GM21423 (cell line): ENCODE results near the gene PLEKHM1.

ENCODE experiments used
- ATAC-seq: cut with Tn5 transposase; IDR thresholded peaks from one replicate; pipeline ENCODE4 v1.9.1; 2021; ENCODE audit warnings: mild to moderate bottlenecking, moderate library complexity; ENCODE audit not compliant: unreplicated experiment

The PLEKHM1 gene

DNA sequence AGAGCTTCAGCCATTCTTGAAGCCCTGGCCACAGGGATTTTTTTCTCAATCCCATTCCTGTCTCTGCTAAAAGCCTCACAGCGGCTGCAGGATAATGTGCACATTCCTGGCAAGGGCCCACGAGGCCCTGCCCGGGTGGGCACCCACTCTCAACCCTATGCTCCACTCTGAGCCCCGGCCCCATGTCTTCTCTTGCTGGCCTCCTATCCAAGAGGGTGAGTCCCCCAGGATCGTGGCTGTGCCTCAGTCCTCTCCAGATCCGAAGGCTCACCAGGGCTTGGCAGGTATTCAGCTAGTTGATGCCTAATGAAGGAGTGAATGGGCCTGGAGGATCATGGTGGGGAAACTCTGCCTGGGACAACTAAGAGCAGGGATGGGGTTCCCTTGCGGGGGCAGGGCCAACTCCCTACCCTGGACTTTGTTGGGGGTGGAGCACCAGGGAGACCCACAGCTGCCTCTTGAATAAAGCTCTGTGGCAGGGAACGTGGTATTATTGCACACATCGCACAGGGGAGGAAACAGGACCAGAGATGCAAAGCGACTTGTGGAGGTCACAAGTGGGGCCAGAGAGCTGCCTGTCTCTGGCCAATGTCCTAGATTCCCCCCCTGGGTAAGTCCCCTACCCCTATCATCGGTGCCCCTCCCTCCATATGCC lies 63.2 kb downstream of the PLEKHM1 start:
- ATAC-seq, result no peak

DNA sequence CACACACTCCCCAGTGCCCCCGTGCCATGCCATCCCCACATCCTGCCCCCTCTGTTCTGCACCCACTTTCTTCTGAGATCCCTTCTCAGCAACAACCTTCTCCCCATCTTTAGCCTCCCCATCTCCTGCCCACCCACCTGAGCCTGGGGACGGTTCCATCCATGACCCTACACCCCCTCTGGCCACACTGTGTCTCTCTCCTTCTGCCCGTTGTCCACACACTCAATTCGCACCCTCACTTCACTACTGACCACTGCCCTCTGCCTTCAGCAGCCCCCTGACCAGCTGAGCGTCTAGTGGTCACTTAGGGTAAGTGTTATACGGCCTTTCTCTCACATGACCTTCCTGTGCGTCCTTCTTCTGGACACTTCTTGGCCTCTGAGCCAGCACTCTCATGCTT lies 64.0 kb downstream of the PLEKHM1 start:
- ATAC-seq, result no peak

DNA sequence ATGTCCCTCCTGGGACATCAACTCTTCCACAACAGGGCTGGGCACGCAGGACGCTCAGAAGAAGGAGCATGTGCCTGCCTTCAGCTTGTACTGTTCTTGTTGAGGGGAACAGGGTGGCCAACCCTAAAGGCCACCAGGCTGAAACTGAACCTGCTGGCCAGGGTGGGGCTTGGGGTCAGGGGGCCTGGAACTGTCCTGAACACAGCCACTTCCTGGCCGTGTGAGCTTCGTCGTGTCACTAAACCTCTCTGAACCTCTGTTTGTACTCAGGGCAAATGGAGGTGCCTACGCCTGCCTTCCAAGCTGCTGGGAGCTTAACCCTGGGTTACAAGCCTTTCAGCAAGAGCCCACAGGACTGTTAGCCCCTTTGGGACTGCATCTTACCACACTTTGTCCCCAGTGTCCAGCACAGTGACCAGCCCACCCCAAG lies 64.5 kb downstream of the PLEKHM1 start:
- ATAC-seq, result no peak

DNA sequence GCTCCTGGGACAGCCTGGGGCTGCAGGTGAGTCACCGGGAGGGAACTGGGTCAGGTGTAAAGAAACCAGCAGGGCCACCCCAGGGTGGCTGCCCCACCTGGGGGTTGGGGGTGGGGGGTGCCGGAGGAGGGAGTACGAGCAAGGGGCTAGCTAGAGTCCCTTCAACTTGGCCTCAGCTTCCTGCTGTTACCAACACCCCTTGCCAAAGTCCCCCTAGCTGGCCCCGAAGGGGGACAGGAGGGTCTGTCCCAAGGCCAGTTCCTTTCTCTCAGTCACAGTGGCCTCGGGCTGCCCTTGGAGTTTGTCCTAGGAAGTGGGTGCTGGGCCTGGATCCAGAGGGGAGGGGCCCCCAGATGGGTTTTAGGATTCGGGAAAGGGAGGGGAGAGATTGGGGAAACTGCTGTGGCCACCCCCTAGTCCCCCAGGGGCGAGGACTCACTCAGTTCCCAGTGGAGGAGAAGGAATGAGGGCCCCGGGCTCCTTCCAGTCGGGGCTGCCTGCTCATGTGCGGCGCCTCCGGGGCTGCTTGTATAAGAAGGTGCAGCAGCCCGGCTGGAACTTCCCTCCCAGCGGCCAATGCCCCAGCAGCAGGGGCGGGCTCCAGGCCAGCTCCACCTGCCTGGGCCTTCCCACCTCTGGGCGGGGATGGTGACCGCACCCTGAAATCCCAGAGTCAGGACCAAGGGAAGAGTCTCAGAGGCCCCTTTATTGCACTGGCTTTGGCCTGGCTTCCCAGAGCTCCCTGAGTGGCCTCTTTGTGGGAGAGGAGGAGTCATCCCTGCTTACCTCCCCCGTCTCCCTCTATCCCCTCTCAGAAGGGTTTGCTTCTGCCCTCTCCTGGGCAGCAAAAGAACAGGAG lies 65.2 kb downstream of the PLEKHM1 start:
- no peak for ATAC-seq

DNA sequence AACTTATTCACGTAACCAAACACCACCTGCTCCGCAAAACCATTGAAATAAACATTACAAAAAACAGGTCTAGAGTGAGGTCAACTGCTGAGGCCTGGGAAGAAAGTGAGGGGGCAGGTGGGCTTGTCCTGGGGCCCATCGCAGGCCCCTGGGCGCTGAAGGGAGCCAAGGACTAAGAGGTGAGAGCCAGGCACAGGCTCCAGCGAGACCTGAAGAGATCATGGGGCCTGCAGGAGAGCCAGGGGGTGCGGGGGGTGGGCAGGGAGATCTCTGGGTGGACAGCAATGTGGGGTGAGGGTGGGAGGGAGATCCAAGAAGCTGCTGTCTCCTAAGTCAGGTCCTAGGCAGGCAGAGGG lies 65.8 kb downstream of the PLEKHM1 start:
- no peak for ATAC-seq

DNA sequence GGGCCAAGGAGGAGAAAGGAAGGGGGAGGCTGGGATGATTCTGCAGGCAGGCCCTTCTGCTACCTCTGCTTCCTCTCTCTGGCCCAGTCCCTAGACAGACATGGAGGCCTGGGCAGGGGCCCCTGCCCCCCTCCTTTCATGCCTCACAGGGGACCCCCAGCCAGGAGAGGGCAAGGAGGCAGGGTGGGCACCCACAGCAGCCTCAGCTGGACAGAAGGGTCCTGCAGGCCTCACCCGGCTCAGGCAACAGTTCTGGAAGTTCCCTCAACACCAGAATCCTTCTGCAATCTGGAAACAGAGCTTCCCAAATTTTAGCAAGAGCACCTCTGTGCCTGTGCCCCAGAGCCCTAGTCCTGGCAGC lies 66.6 kb downstream of the PLEKHM1 start:
- ATAC-seq, result no peak

DNA sequence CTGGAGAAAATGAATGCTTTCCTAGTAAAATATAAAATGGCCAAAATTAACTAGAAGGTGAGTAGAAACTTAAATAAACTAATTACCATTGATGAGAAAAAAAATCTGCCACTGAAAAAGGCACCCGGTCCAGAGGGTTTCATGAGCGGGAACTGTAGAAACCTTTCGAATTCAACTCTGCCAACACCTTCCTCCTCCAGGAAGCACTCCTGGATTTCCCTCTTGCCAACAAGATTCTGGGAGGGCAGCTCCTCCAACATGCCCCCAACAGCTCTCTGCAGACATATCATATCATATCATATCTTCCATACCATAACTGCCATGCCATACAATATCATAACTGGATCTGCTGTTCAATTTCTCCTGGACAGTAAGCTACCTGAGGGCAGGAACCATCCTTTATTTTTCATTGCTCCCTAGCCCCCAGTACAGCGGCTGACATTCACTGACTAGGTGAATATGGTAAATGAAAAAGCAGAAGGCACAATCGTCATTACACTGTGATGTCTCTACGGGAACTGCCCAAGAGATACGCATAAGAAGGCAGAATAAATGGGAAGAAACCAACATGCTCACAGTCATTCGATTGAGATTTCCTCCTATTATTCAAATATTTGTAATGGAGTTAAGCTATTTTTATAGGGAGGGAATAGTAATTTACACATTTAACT lies 67.1 kb downstream of the PLEKHM1 start:
- no peak for ATAC-seq

DNA sequence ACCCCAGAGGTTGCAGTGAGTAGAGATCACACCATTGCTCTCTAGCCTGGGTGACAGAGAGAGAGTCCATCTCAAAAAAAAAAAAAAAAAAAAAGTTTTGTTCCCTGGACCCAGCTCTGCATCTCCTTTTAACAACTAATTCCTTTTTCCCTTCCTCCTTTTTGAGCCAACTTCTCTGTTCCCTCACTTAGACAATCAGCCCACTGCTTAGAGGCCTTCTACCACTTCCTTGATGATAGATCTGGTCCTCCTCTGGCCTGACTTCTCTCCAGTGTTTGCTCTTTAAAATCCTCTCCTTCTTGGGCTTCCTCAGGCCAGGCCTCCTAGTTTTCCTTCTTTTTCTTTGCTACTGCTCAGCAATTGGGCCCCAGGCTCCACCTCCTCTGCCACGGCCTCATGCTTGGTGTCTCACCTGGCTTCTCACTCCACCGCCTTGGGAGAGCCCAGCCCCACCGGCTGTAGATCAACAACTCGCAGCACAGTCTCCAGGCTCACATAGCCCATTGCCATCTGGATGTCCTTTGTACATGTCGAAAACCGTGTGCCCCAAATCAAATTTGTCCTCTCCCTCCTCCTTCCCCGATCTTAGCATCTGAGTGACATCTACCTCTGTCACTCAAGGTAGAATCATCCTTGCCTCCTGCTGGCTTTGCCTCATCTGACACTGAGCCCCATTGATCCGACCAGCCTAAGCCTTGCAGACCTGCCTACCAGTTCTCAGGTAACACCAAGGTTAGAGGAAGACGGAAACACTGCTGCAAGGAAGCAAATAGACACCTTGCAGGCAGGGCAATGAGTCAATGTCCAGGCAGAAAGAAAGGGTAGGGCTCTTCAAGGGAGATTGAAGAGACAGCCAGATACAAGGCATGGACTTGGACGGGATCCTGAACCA lies 75.3 kb downstream of the PLEKHM1 start:
- ATAC-seq, result no peak

DNA sequence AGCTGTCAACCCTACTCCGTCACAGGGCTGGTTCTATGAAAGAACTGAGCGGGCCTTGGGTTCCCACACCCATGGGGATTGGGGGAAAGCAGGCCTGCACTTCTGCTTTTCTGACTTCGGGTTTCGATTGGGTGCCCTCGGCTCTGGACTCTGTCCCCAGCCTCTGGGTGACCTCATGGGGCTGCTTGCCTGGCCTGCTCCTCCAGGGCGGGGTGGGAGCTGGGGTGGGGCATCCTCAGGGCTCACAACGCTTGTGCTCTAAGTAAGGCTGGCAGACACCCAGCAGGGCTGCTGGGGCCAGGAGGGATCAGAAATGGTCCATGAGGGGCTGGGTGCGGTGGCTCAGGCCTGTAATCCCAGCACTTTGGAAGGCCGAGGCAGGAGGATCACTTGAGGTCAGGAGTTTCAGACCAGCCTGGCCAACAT lies 77.0 kb downstream of the PLEKHM1 start:
- ATAC-seq, result no peak

DNA sequence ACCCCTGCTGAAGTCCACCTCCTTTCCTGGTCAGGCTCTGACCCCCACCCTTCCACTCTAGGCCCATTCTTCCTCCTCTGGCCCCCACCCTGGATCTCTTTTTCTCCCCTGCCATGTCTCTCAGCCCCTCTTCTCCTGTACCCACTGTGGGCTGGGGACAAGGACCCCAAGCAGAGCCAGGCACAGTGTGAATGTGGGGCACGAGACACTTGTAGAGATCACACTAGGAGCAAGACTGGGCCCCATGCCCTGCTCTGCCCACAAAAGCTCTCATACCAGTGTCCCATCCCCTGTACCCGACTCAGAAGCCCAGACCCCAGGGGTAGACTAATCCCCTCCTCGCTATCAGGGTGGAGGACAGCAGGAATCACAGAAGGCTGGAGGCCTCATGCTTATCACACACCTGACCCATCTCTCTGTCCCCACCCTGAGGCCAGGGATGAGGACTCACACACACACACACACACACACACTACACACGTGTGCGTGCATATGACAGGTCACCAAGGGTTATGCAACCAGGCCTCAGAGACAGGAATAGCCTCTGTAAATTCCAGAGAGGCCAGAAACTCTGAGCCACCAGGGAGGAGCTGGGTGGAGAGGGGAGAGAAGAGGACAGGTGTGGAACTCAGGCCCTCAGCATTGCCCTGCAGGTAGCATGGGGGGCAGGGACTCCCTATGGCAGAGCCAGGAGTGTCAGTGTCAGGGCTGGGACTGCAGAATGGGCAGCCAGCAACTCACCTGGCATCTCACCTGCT lies 79.0 kb downstream of the PLEKHM1 start:
- ATAC-seq, result no peak

DNA sequence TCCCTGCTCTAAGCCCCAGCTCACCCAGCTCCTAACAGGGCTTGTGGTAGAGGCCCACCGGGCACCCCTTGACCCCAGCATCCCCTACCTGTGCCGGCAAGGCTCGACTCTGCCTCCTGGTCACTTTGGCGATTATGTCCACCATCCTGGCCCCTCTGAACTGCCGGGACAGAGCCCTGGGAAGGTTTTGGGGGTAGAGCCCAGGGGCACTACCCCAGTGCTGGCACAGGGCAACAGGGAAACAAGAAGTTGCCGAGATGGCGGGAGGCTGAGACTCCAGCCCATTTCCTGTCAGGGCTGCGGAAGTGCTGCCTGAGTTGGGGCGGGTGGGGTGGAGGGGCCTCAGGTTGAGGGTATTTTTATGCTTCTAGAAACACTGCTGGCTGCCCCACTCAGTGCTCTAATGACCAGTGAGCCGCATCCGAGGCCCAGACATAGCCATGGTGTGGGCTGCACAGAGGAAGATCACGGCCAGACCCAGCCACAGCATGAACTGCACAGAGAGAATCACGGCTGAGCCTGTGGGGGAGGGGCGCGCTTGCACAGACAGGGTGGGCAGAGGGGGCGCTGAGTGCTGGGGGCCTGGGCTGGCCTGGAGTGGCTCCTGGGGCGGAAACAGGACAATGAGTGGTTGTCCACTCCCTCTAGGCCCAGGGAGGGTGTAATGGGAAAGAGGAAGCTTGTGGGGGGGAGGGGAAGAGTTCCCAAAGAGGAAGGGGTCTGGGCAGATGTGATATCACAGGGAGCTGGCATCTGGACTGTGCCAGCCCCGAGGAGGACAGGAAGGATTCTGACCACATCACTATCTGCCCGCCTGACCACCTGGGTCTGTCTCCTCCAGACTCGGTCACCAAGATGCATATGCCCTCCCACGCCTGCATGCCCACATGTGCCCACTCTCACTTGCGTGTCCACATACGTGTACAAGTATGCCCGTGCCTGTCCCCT lies 80.1 kb downstream of the PLEKHM1 start:
- peak; percentile 39 for ATAC-seq

DNA sequence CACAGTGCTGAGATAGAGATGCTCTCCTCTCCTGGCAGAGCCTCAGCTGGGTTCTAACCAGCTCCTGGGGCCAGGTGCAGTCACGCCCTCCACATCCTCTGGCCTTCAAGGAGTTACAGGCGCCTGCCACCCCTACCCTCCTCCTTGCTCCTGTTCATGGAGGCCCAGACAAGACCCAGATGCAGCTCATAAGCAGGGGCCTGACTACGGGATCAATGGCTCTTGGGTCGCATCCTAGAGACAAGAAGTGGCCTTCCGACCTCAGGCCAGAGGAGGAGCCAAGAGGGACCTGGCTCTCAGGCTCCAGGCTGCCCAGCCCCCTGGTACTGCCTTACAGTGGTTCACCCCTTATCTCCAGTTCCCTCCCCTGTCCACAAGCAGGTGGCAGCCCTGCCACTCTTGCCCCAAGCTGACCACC lies 80.9 kb downstream of the PLEKHM1 start:
- peak; percentile 11 for ATAC-seq

DNA sequence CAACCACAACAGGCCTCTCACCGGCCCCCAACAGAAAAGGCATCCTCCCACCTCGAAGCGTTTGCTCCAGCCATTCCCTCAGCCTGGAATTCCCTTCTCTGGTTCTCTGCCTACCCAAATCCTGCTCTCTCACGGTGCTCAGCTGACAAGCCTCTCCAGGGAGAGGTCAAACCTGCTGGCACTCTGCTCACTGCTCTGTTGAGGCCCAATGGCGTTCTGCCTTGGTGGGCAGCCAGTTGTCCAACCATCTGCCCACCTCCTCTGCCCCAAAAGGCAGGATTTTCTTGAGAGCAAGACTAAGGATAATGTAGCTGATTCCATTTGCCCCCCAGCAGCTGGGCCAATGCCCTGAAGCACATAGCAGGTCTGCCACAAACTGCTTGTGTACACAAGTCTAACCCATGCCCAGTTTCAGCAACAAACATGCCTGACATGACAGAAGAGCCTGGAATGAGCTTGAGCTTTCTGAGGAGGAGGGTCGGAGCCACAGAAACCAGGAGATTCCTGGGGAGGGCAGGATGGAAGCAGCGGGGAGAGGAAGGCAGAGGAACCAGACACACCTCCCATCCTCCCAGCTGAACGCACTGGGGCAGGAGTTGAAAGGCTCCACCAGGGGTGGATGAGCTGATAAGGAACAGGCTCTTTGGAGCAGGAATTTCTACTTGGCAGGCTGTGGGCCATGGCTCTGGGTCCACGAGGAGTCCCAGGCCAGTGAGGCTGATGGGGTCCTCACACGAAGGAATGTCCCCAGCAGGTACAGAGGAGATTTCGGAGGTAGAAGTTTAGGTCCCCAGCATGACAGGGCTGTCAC lies 81.7 kb downstream of the PLEKHM1 start:
- ATAC-seq, result no peak

DNA sequence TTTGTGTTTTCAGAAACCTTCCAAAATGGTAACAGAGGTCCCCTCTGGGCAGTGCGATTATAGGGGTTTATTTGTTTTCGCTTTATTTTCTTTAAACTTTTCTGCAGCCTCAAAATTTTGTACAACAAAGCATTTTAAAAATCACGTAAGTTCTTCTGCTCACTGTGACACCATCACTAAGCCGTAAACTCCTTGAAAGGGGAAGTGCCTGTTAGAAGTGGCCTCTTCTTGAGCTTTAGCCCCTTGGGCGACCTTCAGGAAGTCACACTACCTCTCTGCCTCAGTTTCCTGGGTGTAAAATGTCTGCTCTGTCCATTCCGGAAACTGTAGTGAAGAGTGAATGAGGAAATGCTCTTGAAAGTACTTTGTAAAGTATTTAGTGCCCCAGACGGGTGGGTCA lies 84.4 kb downstream of the PLEKHM1 start:
- no peak for ATAC-seq

DNA sequence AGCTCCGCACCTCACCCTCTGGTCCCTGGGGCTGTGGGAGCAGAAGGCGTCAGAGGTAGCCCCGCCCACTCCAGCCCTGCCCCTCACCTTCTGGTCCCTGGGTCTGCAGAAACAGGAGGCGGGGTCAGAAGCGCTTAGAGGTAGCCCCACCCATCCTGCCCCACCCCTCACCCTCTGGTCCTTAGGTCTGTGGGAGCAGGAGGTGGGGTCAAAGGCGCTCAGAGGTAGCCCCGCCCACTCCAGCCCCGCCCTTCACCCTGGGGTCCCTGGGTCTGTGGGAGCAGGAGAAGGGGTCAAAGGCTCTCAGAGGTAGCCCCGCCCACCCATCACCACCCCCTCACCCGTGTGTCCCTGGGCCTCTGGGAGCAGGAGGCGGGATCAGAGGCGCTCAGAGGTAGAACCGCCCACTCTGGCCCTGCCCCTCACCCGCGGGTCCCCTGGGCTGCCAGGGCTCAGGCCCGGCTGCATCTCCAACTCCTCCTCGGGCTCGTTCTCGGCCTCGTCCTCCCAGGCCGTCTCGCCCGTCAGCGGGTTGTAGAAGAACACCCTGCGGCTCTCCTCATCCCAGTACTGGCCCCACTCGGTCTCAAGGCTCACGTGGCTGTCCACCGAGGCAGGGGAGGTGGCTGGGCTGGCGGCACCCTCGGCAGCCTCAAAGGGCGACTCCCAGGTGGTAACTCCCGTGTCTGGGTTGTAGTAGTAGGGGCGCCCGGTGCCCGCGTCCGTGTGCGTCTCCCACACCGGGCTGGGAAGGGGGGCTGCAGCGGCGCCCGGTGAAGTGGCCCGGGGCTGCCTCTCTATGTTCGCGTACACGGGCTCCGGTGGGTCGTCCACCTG lies 85.1 kb downstream of the PLEKHM1 start:
- no peak for ATAC-seq

DNA sequence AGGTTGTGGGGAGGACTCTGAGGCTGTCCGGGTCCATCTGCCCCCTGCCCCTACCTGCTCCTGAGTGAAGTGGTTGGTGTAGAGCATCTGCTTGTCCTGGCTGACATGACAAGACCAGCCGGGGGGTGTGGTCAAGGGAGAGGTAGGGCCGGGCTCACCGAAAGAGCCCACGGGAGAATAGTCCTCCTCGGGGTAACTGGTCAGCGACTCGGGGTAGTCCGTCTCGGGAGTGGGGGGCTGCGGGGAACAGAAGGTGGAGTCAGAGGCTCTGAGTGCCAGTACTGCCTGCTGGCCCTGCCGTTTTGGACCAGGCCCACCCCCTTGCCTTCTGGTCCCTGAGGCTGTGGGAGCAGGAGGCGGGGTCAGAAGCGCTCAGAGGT lies 85.7 kb downstream of the PLEKHM1 start:
- ATAC-seq, result no peak

DNA sequence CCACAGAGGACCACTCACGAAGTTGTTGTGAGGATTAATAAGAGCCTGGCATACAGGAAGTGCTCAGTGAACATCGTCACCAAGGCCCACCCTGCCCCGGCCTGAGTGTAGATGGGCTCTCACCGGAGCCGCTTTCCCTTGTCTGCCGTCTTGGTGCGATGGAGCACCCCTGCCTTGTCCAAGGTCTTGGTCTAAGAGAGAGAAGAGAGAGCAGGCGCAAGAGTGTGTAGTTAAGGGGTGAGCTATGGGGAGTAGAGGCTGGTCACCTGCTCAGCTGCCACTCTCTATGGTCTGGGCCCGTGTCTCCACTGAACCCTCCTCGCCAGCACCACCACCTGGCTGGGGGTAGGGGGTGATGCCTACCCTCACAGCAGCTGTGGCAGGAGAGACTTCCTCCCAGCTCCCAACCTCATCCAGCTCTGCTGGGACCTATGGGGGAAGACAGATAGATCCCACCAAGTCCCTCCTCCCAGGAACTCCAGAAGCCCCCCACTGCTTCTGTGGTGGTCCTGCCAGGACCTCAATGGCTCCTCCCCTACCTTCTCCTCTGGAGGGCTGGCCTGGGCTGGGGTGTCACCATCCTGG lies 86.5 kb downstream of the PLEKHM1 start:
- no peak for ATAC-seq
